Measurements from ENCODE around the gene FOXL2. TPM values are rescaled to one million over a fixed set of nuclear protein-coding genes. Genes with fewer than 3 reads are reported as not detected.

FOXL2 gene
- total and polyA plus RNA-seq, 10 of the 15 experiments (the other 5 are each of a cell fraction or from before 2014, with no cell fraction given) = not detected

- SMC1A ChIA-PET (ENCODE audit: uncharacterized antibody, unreplicated experiment) = interaction anchor here (0.6 to 1.1 kb wide), 6 partner anchors 9 to 457 kb away, joined by 3 to 5 read pairs (median 3); no protein-coding TSS in a partner anchor
- H3K36me3 ChIP-seq (ENCODE audit: control insufficient read depth in 2 of 2, insufficient read depth in 2 of 2, low read length in 1 of 2) = no peaks in the 10 kb centered on the region
- H3K9ac ChIP-seq (ENCODE audit: control insufficient read depth, insufficient read depth, low read length) = no peak overlapping the region
- no peaks in the 10 kb centered on the region for H4K20me1 ChIP-seq (ENCODE audit: control insufficient read depth, insufficient read depth)
- no peak overlapping the region for H3K27ac ChIP-seq (ENCODE audit: control insufficient read depth, insufficient read depth)
- POLR2A ChIA-PET = no interaction called here
- no TSS peak for BruUV-seq (replicated peaks)
- RAD21 ChIA-PET (ENCODE audit: unreplicated experiment) = interaction anchor here (0.6 to 1.3 kb wide), 9 partner anchors 13 to 394 kb away, joined by 3 to 7 read pairs (median 3); no protein-coding TSS in a partner anchor
- intact Hi-C loops (cut with micrococcal nuclease; ENCODE audit: unreplicated experiment) = loop anchor here (1.0 kb wide), 1 partner anchor 393 kb away; no protein-coding TSS in a partner anchor
- H3K79me2 ChIP-seq (ENCODE audit: control insufficient read depth, insufficient read depth, low read length) = no peaks in the 10 kb centered on the region
- no peaks in the 10 kb centered on the region for H3K4me1 ChIP-seq (ENCODE audit: control insufficient read depth, insufficient read depth, low read length)
- no peak overlapping the region; the same call in 1 of the 2 replicates for H3K4me3 ChIP-seq
- peak overlapping the region; percentile 49 for H3K4me2 ChIP-seq (ENCODE audit: control insufficient read depth, insufficient read depth)
- FAIRE-seq (peak; percentile 59), DNase-seq (ENCODE audit: low read depth, low spot score) (no peak), ATAC-seq (peak; percentile 89)
- in situ Hi-C loops (cut with MboI) = loop anchor here (5.0 to 25.0 kb wide), 3 partner anchors 379 to 1174 kb away; partner anchors contain the start of gene SOX14
- CTCF ChIA-PET = interaction anchor here (0.6 to 3.0 kb wide), 33 partner anchors 8 to 518 kb away, joined by 3 to 38 read pairs (median 3); no protein-coding TSS in a partner anchor
- H3K27me3 ChIP-seq (replicated peaks in 1 of 2; ENCODE audit: control insufficient read depth in 2 of 2, insufficient read depth in 2 of 2, low read length in 1 of 2) = peaks cover 27 to 47% of the 10 kb centered on the region in 2 experiments
- WGBS (ENCODE audit: insufficient coverage, insufficient replicate concordance, low lambda C conversion rate, missing lambda C conversion rate) = 10% methylated on average over 57 of the region's 58 CpGs
- no peaks in the 10 kb centered on the region; the same call in 2 of the 3 replicates for H3K9me3 ChIP-seq (replicated peaks; ENCODE audit: control insufficient read depth, insufficient read depth, low read length)
- H2AFZ ChIP-seq (ENCODE audit: control insufficient read depth, low read depth, low read length) = peak overlapping the region; percentile 38
- TF ChIP-seq IKZF2 (IDR thresholded peaks at IDR 0.05) (no peak), CEBPZ (IDR thresholded peaks at IDR 0.05; ENCODE audit: low read depth, low read length) (no peak), RUNX3 (IDR thresholded peaks at IDR 0.05; ENCODE audit: low read length) (peak; percentile 37), MYC (IDR thresholded peaks at IDR 0.05; ENCODE audit: insufficient read depth, insufficient read length, insufficient replicate concordance, low read length, severe bottlenecking) (no peak), SKIL (IDR thresholded peaks at IDR 0.05; ENCODE audit: low read depth, poor library complexity, severe bottlenecking) (no peak), USF1 (IDR thresholded peaks at IDR 0.05; ENCODE audit: borderline replicate concordance, extremely low read length, insufficient read depth, low read depth, low read length) (peak; percentile 72), SMC3 (IDR thresholded peaks at IDR 0.05; ENCODE audit: borderline replicate concordance, low read length) (peak; percentile 56; the same call in 1 of the 2 replicates), CBFB (IDR thresholded peaks at IDR 0.05; ENCODE audit: low read depth) (no peak), CTCF (IDR thresholded peaks at IDR 0.05 in 2 of 3, conservative IDR thresholded peaks at IDR 0.05 in 1 of 3; ENCODE audit: control insufficient read depth in 2 of 3, extremely low read depth in 1 of 3, insufficient read depth in 1 of 3, low read depth in 3 of 3, low read length in 3 of 3) (peak; percentile 71 to 92 (median 82)), NFYB (IDR thresholded peaks at IDR 0.05; ENCODE audit: insufficient read depth, low read depth, low read length) (no peak), ATF3 (IDR thresholded peaks at IDR 0.05; ENCODE audit: borderline replicate concordance, extremely low read depth, low read depth, low read length) (no peak)
Measured at GRCh38 chr3:138935863-138936740, 10.8 kb downstream of the FOXL2 start.
